K562 (cell line): ENCODE results near the gene PPM1F. TPM values are rescaled to one million over a fixed set of nuclear protein-coding genes. Genes with fewer than 3 reads are reported as not detected.

Source experiments
- CAMTA2 ChIP-seq: fragments of 250-450 bp; sonication (Bioruptor Pico); conservative IDR thresholded peaks from 2 replicates; pipeline ENCODE4 v1.5.1; 2022
- E2F3 ChIP-seq: fragments of 250-450 bp; sonication (Bioruptor Pico); IDR thresholded peaks from 2 replicates; pipeline ENCODE4 v1.4.0; 2020; ENCODE audit warnings: mild to moderate bottlenecking
- ERF ChIP-seq: fragments of 450-650 bp; formaldehyde crosslinking; IDR thresholded peaks from 2 replicates; pipeline ENCODE4 v1.4.0; 2020; ENCODE audit warnings: mild to moderate bottlenecking, mixed read lengths
- FOXA3 ChIP-seq, 2 experiments: fragments of 450-650 bp in 1 of 2; sonication (generic) in 1 of 2; formaldehyde crosslinking; IDR thresholded peaks in 1 of 2; conservative IDR thresholded peaks in 1 of 2; 2 replicates each; pipeline versions ENCODE4 v1.4.0 to v1.8.0; 2020 to 2022; ENCODE audit warnings: mild to moderate bottlenecking in 2 of 2, missing genetic modification reagents in 1 of 2
- FOXJ2 ChIP-seq: fragments of 200-800 bp; sonication (Bioruptor generic); IDR thresholded peaks from 2 replicates; pipeline ENCODE4 v1.6.1; 2016; ENCODE audit warnings: missing genetic modification characterization, missing compliant biosample characterization
- FOXP1 ChIP-seq: sonication (generic); formaldehyde crosslinking; IDR thresholded peaks from 2 replicates; pipeline ENCODE4 v1.8.0; 2022; ENCODE audit warnings: mild to moderate bottlenecking, missing genetic modification reagents
- GABPA ChIP-seq: fragments of 200-800 bp; sonication (Bioruptor generic); conservative IDR thresholded peaks from 2 replicates; pipeline ENCODE4 v1.6.1; 2016; ENCODE audit warnings: low read depth, missing genetic modification characterization, missing compliant biosample characterization
- HNRNPUL1 ChIP-seq: fragments of 200-400 bp; formaldehyde crosslinking; IDR thresholded peaks from 2 replicates; pipeline ENCODE4 v1.6.1; 2017; ENCODE audit warnings: low read length
- MED1 ChIP-seq: sonication (generic); formaldehyde crosslinking; IDR thresholded peaks from 2 replicates; pipeline ENCODE4 v1.8.1; 2023; ENCODE audit warnings: missing genetic modification reagents, borderline replicate concordance
- MEF2A ChIP-seq: IDR thresholded peaks from 2 replicates; pipeline ENCODE4 v1.6.1; 2011; ENCODE audit warnings: low read depth, mild to moderate bottlenecking, low read length, moderate library complexity; ENCODE audit not compliant: control insufficient read depth
- NFYB ChIP-seq: IDR thresholded peaks from 2 replicates; pipeline ENCODE4 v1.6.1; 2011; ENCODE audit warnings: mild to moderate bottlenecking, moderate library complexity; ENCODE audit not compliant: insufficient read length; ENCODE audit errors: extremely low read depth
- TAF7 ChIP-seq: fragments of 450-650 bp; IDR thresholded peaks from 2 replicates; pipeline ENCODE4 v1.6.1; 2016; ENCODE audit warnings: missing genetic modification characterization, missing compliant biosample characterization
- TEAD1 ChIP-seq, 2 experiments: fragments of 450-650 bp in 1 of 2; sonication (generic) in 1 of 2; formaldehyde crosslinking; IDR thresholded peaks; 2 replicates each; pipeline versions ENCODE4 v1.4.0 to v1.8.0; 2020 to 2022; ENCODE audit warnings: mild to moderate bottlenecking in 2 of 2, missing genetic modification reagents in 1 of 2
- ZNF165 ChIP-seq: fragments of 250-450 bp; sonication (Bioruptor Pico); IDR thresholded peaks from 2 replicates; pipeline ENCODE4 v1.4.0; 2020; ENCODE audit warnings: borderline replicate concordance
- ZNF175 ChIP-seq: fragments of 200-800 bp; sonication (Bioruptor generic); IDR thresholded peaks from 2 replicates; pipeline ENCODE4 v1.6.1; 2016; ENCODE audit warnings: low read depth, mild to moderate bottlenecking, missing genetic modification characterization, missing compliant biosample characterization
- ZNF764 ChIP-seq: fragments of 250-450 bp; sonication (Bioruptor Pico); IDR thresholded peaks from 2 replicates; pipeline ENCODE4 v1.4.0; 2020; ENCODE audit warnings: low read depth, mild to moderate bottlenecking, moderate library complexity
- polyA plus RNA-seq, 8 experiments: library from polyadenylated mRNA; depleted of rRNA in 4 of 8; stranded (reverse) in 5 of 8; unstranded in 3 of 8; fragments of >200 nt; fragmentation: Nextera tagmentation in 2 of 8; fragmentation: Illumina TruSeq in 1 of 8; extraction: Ambion mirVana in 2 of 8; extraction: Trizol in 1 of 8; gene quantifications; 2 replicates each; pipeline versions ENCODE4 v1.2.1 to v1.2.3, GENCODE V29; 2011 to 2014; ENCODE audit warnings: inconsistent platforms in 1 of 8, missing spikeins in 1 of 8
- total RNA-seq, 7 experiments: library from RNA; depleted of rRNA in 6 of 7; stranded (reverse); fragments of >200 nt in 6 of 7; fragmentation: Illumina TruSeq in 2 of 7; extraction: Trizol in 2 of 7; gene quantifications; 2 replicates each; pipeline versions ENCODE4 v1.2.1 to v1.2.3, GENCODE V29; 2011 to 2021; ENCODE audit warnings: low replicate concordance in 1 of 7
- TF ChIP-seq, protein P1 (sequence below): fragments of 250-450 bp; sonication (Bioruptor Pico); IDR thresholded peaks from 2 replicates; pipeline ENCODE4 v1.9.0; 2021; ENCODE audit warnings: mild to moderate bottlenecking, inconsistent platforms
- TF ChIP-seq, protein P2 (sequence below), 2 experiments: fragments of 450-650 bp in 1 of 2; sonication (generic) in 1 of 2; formaldehyde crosslinking; conservative IDR thresholded peaks; 2 replicates each; pipeline versions ENCODE4 v1.4.0 to v1.8.1; 2020 to 2022; ENCODE audit warnings: mild to moderate bottlenecking in 1 of 2, missing genetic modification reagents in 1 of 2
- TF ChIP-seq, protein P3 (sequence below): fragments of 250-450 bp; sonication (Bioruptor Pico); IDR thresholded peaks from 2 replicates; pipeline ENCODE4 v1.8.0; 2021; ENCODE audit warnings: moderate library complexity, mild to moderate bottlenecking, inconsistent platforms
- TF ChIP-seq, protein P4 (sequence below): fragments of 250-450 bp; sonication (Bioruptor Pico); IDR thresholded peaks from 2 replicates; pipeline ENCODE4 v1.8.0; 2022; ENCODE audit warnings: moderate library complexity, mild to moderate bottlenecking, inconsistent platforms

PPM1F gene
- total and polyA plus RNA-seq, 9 of the 15 experiments (the other 6 are each of a cell fraction or from before 2014, with no cell fraction given) = 2.1 to 159 (median 64.0) TPM

DNA sequence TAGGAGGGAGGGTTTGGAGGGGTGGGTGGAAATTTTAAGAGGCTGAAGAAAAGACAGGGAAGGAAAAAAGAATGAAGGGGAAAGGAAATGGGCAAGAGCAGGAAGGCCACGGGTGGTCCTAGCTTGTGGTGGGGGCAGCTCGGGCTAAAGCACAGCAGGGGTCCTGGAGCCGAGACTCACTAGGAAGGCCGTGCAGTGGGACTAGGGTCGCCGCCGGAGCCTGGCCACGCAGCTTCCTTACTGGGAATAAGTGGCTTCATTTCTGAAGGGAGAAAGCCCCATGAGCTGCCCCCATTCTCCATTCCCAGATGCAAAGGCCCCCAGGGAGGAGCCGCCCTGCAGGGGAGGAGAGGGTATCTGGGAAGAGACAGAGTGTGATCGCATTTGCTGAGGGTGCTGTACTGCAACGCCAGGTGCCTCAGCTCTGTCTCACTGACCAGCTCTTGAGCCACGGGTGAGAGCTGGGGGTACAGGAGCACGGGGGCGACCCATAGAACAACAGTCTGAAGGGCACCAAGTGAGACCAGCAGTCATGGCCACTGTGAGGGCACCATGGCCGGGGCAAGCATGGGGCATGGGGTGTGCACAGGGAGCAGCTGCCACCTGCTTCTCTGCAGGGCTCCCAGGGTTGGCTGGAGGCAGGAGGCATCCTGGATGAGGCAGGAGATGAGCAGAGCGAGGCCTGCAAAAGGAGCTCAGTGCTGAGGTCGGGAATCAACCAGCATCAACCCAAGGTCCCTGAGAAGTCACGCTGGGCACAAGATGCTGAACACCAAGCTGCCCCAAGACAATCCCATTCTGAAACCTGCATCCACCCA, 18.4 kb upstream of the PPM1F start (continued):
- TF ChIP-seq, protein P1, sequence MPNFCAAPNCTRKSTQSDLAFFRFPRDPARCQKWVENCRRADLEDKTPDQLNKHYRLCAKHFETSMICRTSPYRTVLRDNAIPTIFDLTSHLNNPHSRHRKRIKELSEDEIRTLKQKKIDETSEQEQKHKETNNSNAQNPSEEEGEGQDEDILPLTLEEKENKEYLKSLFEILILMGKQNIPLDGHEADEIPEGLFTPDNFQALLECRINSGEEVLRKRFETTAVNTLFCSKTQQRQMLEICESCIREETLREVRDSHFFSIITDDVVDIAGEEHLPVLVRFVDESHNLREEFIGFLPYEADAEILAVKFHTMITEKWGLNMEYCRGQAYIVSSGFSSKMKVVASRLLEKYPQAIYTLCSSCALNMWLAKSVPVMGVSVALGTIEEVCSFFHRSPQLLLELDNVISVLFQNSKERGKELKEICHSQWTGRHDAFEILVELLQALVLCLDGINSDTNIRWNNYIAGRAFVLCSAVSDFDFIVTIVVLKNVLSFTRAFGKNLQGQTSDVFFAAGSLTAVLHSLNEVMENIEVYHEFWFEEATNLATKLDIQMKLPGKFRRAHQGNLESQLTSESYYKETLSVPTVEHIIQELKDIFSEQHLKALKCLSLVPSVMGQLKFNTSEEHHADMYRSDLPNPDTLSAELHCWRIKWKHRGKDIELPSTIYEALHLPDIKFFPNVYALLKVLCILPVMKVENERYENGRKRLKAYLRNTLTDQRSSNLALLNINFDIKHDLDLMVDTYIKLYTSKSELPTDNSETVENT (CRISPR knock-in tag) = peak; percentile 86; the same call in 1 of the 2 replicates
- TF ChIP-seq ERF (CRISPR knock-in tag) (0 out of 2 replicates have a peak, but pooled peaks have one; percentile 43), ZNF165 (CRISPR knock-in tag) (peak; percentile 84; the same call in 1 of the 2 replicates), MEF2A (no peak), TEAD1 (CRISPR knock-in tag; IDR thresholded peaks at IDR 0.05) (no peak), GABPA (tag) (no peak), ZNF175 (no peak), HNRNPUL1 (peak; percentile 46; the same call in 1 of the 2 replicates), MED1 (CRISPR knock-in tag) (peak; percentile 92; the same call in 1 of the 2 replicates), FOXP1 (CRISPR knock-in tag) (no peak; the same call in 1 of the 2 replicates), FOXJ2 (tag) (no peak), E2F3 (CRISPR knock-in tag) (peak; percentile 52; the same call in 1 of the 2 replicates), NFYB (no peak), ZNF764 (CRISPR knock-in tag) (0 out of 2 replicates have a peak, but pooled peaks have one; percentile 40), TAF7 (tag) (0 out of 2 replicates have a peak, but pooled peaks have one; percentile 30), CAMTA2 (CRISPR knock-in tag) (no peak), FOXA3 (CRISPR knock-in tag; conservative IDR thresholded peaks at IDR 0.05 in 1 of 2, IDR thresholded peaks at IDR 0.05 in 1 of 2) (0 out of 4 replicates have a peak, but pooled peaks of 1 of the 2 experiments have one; percentile 13)
- TF ChIP-seq, protein P2, sequence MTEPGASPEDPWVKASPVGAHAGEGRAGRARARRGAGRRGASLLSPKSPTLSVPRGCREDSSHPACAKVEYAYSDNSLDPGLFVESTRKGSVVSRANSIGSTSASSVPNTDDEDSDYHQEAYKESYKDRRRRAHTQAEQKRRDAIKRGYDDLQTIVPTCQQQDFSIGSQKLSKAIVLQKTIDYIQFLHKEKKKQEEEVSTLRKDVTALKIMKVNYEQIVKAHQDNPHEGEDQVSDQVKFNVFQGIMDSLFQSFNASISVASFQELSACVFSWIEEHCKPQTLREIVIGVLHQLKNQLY (CRISPR knock-in tag; conservative IDR thresholded peaks at IDR 0.05) = 0 out of 4 replicates have a peak, but pooled peaks of 1 of the 2 experiments have one; percentile 56
- TF ChIP-seq, protein P3, sequence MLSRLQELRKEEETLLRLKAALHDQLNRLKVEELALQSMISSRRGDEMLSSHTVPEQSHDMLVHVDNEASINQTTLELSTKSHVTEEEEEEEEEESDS (CRISPR knock-in tag) = no peak
- TF ChIP-seq, protein P4, sequence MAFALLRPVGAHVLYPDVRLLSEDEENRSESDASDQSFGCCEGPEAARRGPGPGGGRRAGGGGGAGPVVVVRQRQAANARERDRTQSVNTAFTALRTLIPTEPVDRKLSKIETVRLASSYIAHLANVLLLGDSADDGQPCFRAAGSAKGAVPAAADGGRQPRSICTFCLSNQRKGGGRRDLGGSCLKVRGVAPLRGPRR (CRISPR knock-in tag) = 0 out of 2 replicates have a peak, but pooled peaks have one; percentile 31
